IMR-90 (cell line): ENCODE data around the gene FBXL7. TPM values are rescaled to one million over a fixed set of nuclear protein-coding genes. Genes with fewer than 3 reads are reported as not detected.

Experiments
- ATAC-seq: fragments of 200-7000 bp; cut with Tn5 transposase; 2 replicates; pipeline ENCODE4 v1.9.1; 2020; ENCODE audit warnings: low read depth, mild to moderate bottlenecking, moderate library complexity
- BruUV-seq: library from RNA; stranded (reverse); fragments of 400-500 nt; replicated peaks from 2 replicates; lab custom pipeline; 2021; lab: Mats Ljungman, UMichigan
- CTCF ChIA-PET: fragments of 300-600 bp; formaldehyde crosslinking; extraction: SDS; loops from one replicate; lab custom pipeline; 2021; ENCODE audit warnings: antibody characterized with exemption; lab: Yijun Ruan, JAX
- POLR2A ChIA-PET: fragments of 300-600 bp; sonication (Branson Sonifier 250); formaldehyde crosslinking; loops from one replicate; lab custom pipeline; 2022; ENCODE audit warnings: antibody characterized with exemption; ENCODE audit not compliant: unreplicated experiment; lab: Charles Lee
- DNase-seq: peaks from one replicate; pipeline ENCODE4 v3.0.0; 2013
- H2AFZ ChIP-seq: replicated peaks from 2 replicates; pipeline ENCODE3; 2013; ENCODE audit warnings: low read length, mild to moderate bottlenecking; ENCODE audit not compliant: poor library complexity
- H2AK5ac ChIP-seq: 2 replicates; pipeline ENCODE4 v1.6.1; 2013; ENCODE audit warnings: low read depth, low read length, inconsistent platforms
- H2AK9ac ChIP-seq: replicated peaks from 2 replicates; pipeline ENCODE3; 2013; ENCODE audit warnings: mild to moderate bottlenecking, low read depth, low read length, moderate library complexity; ENCODE audit not compliant: poor library complexity
- H2BK120ac ChIP-seq: 2 replicates; pipeline ENCODE4 v1.6.1; 2013; ENCODE audit warnings: low read depth, low read length, inconsistent platforms
- H2BK15ac ChIP-seq: 3 replicates; pipeline ENCODE4 v1.6.1; 2013; ENCODE audit warnings: low read depth, low read length, inconsistent platforms
- H2BK20ac ChIP-seq: 2 replicates; pipeline ENCODE4 v1.6.1; 2013; ENCODE audit warnings: low read depth, mild to moderate bottlenecking, inconsistent platforms, low read length, moderate library complexity
- H2BK5ac ChIP-seq: 2 replicates; pipeline ENCODE4 v1.6.1; 2013; ENCODE audit warnings: mild to moderate bottlenecking, low read depth, low read length, inconsistent platforms; ENCODE audit not compliant: poor library complexity, severe bottlenecking
- H3K14ac ChIP-seq: replicated peaks from 2 replicates; pipeline ENCODE4 v1.6.1; 2013; ENCODE audit warnings: low read depth, low read length, inconsistent platforms
- H3K18ac ChIP-seq: 2 replicates; pipeline ENCODE4 v1.6.1; 2013; ENCODE audit warnings: low read depth, low read length, control low read depth
- H3K23ac ChIP-seq: 2 replicates; pipeline ENCODE4 v1.6.1; 2013; ENCODE audit warnings: low read depth, low read length, inconsistent platforms
- H3K27ac ChIP-seq: 2 replicates; pipeline ENCODE4 v1.5.1; 2013; ENCODE audit warnings: mild to moderate bottlenecking, control low read depth, low read length; ENCODE audit not compliant: insufficient read depth
- H3K27me3 ChIP-seq: 2 replicates; pipeline ENCODE4 v1.6.1; 2013; ENCODE audit warnings: low read length; ENCODE audit not compliant: control insufficient read depth, insufficient read depth
- H3K36me3 ChIP-seq: 2 replicates; pipeline ENCODE4 v1.6.1; 2013; ENCODE audit warnings: low read length, mixed read lengths; ENCODE audit not compliant: control insufficient read depth, insufficient read depth
- H3K4ac ChIP-seq: 2 replicates; pipeline ENCODE4 v1.6.1; 2013; ENCODE audit warnings: low read depth, low read length, inconsistent platforms
- H3K4me1 ChIP-seq: 2 replicates; pipeline ENCODE4 v1.6.1; 2013; ENCODE audit warnings: low read length, mixed read lengths; ENCODE audit not compliant: control insufficient read depth, insufficient read depth
- H3K4me2 ChIP-seq: 2 replicates; pipeline ENCODE4 v1.6.1; 2013; ENCODE audit warnings: low read depth, mild to moderate bottlenecking, control low read depth, low read length, moderate library complexity
- H3K4me3 ChIP-seq: 2 replicates; pipeline ENCODE4 v1.5.1; 2013; ENCODE audit warnings: low read depth, mild to moderate bottlenecking, control low read depth, low read length, moderate library complexity; ENCODE audit not compliant: insufficient read depth
- H3K56ac ChIP-seq: 2 replicates; pipeline ENCODE4 v1.6.1; 2013; ENCODE audit warnings: low read length, inconsistent platforms; ENCODE audit not compliant: insufficient read depth; ENCODE audit errors: extremely low read depth
- H3K79me1 ChIP-seq, 2 experiments: 2 replicates each; pipeline ENCODE4 v1.6.1; 2013; ENCODE audit warnings: low read length in 2 of 2, inconsistent platforms in 1 of 2, low read depth in 1 of 2
- H3K9ac ChIP-seq: 2 replicates; pipeline ENCODE4 v1.6.1; 2013; ENCODE audit warnings: low read depth, low read length, control low read depth
- H3K9me1 ChIP-seq: 2 replicates; pipeline ENCODE4 v1.6.1; 2013; ENCODE audit warnings: low read length, inconsistent platforms; ENCODE audit not compliant: insufficient read depth
- H3K9me3 ChIP-seq: 2 replicates; pipeline ENCODE4 v1.6.1; 2013; ENCODE audit warnings: low read length; ENCODE audit not compliant: control insufficient read depth, insufficient read depth
- H4K20me1 ChIP-seq: 2 replicates; pipeline ENCODE4 v1.6.1; 2013; ENCODE audit warnings: low read length, inconsistent platforms; ENCODE audit not compliant: insufficient read depth
- H4K5ac ChIP-seq: 2 replicates; pipeline ENCODE4 v1.6.1; 2013; ENCODE audit warnings: mild to moderate bottlenecking, low read depth, low read length, control low read depth
- H4K8ac ChIP-seq, 2 experiments: 2 replicates each; pipeline ENCODE4 v1.6.1; 2013; ENCODE audit warnings: low read depth in 2 of 2, low read length in 2 of 2, control low read depth in 1 of 2, inconsistent platforms in 1 of 2
- H4K91ac ChIP-seq: 2 replicates; pipeline ENCODE4 v1.6.1; 2013; ENCODE audit warnings: low read depth, low read length, inconsistent platforms; ENCODE audit not compliant: insufficient read depth
- BHLHE40 ChIP-seq: fragments of 150-350 bp; IDR thresholded peaks from 2 replicates; pipeline ENCODE4 v1.6.1; 2016; ENCODE audit warnings: mild to moderate bottlenecking, low read depth, low read length
- CEBPB ChIP-seq: IDR thresholded peaks from 2 replicates; pipeline ENCODE4 v1.6.1; 2012; ENCODE audit warnings: low read depth, low read length, improper control_type of control experiment
- CHD1 ChIP-seq: IDR thresholded peaks from 2 replicates; pipeline ENCODE4 v1.6.1; 2012; ENCODE audit warnings: low read depth, low read length, improper control_type of control experiment
- FOS ChIP-seq: fragments of 150-350 bp; IDR thresholded peaks from 2 replicates; pipeline ENCODE4 v1.6.1; 2016; ENCODE audit warnings: low read depth, low read length
- MAFK ChIP-seq: IDR thresholded peaks from 2 replicates; pipeline ENCODE4 v1.6.1; 2012; ENCODE audit warnings: low read depth, low read length, improper control_type of control experiment
- RAD21 ChIP-seq: IDR thresholded peaks from 2 replicates; pipeline ENCODE4 v1.6.1; 2012; ENCODE audit warnings: low read length, improper control_type of control experiment
- RCOR1 ChIP-seq: IDR thresholded peaks from 2 replicates; pipeline ENCODE4 v1.6.1; 2012; ENCODE audit warnings: mild to moderate bottlenecking, low read length, improper control_type of control experiment; ENCODE audit not compliant: insufficient replicate concordance
- SMC3 ChIP-seq: fragments of 150-350 bp; IDR thresholded peaks from 2 replicates; pipeline ENCODE4 v1.6.1; 2016; ENCODE audit warnings: low read depth, mild to moderate bottlenecking, antibody characterized with exemption, low read length, moderate library complexity
- WGBS, 2 experiments: methylation state at CpG; one replicate each; pipeline versions ENCODE4 v1.1.5 to v1.1.7; 2013; ENCODE audit warnings: missing lambda C conversion rate in 2 of 2; ENCODE audit not compliant: insufficient read length in 1 of 2; ENCODE audit errors: extremely low coverage in 2 of 2; 5-methylcytosine and 5-hydroxymethylcytosine counted together
- dilution Hi-C: fragments of 300-500 bp; cut with HindIII; formaldehyde crosslinking; loops from one replicate; pipeline ENCODE4 v1.14.3; 2018; ENCODE audit warnings: low sequenced_read_pairs; ENCODE audit not compliant: unreplicated experiment
- in situ Hi-C: fragments of 300-500 bp; cut with MboI; formaldehyde crosslinking; loops from 3 replicates; pipeline ENCODE4 v1.14.3; 2019; ENCODE audit warnings: low sequenced_read_pairs, inconsistent platforms, mixed read lengths
- intact Hi-C: fragments of 100-400 bp; cut with micrococcal nuclease; formaldehyde crosslinking; loops from 2 replicates; pipeline ENCODE4 v1.10.0; 2022
- polyA plus RNA-seq, 3 experiments: library from polyadenylated mRNA; depleted of rRNA; stranded (reverse); fragments of >200 nt; gene quantifications; 2 replicates each; pipeline ENCODE4 v1.2.3, GENCODE V29; 2012; ENCODE audit warnings: low replicate concordance in 1 of 3
- total RNA-seq: library from RNA; depleted of rRNA; stranded (reverse); fragments of >200 nt; gene quantifications from 2 replicates; pipeline ENCODE4 v1.2.3, GENCODE V29; 2012
- TF ChIP-seq, protein P1 (sequence below): fragments of 150-350 bp; IDR thresholded peaks from 2 replicates; pipeline ENCODE4 v1.6.1; 2016; ENCODE audit warnings: low read depth, mild to moderate bottlenecking, low read length, moderate library complexity, borderline replicate concordance

FBXL7 gene
- total and polyA plus RNA-seq, 2 of the 4 experiments (the other 2 are of a cell fraction): 4.1 to 10.2 TPM

DNA sequence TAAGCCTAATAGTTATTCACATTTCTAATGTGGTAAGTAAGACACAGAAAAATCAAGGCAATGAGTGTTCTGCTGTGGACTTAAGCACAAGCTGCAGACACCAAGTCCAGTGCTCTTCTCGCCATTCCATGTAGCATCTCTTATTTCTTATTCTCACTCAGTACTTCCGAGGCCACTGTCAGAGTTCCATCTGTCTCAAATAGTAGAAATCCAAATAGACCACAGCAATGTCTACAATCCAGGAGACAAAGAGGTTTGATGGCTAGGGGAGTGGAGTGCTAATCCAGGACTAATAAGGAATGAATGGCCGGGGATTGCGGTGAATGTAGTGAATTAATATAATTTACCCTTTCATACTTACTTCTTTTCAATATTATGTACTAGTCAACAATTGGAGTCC lies 147.3 kb downstream of the FBXL7 start:
- no peak overlapping the region for H3K18ac ChIP-seq
- DNase-seq (no peak), ATAC-seq (no peak)
- ChIA-PET CTCF (no interaction called here), POLR2A (no interaction called here)
- no peak overlapping the region for H3K27ac ChIP-seq
- H3K4me2 ChIP-seq: no peak overlapping the region
- H3K9me3 ChIP-seq: no peaks in the 10 kb centered on the region
- H4K5ac ChIP-seq: no peak overlapping the region
- H3K14ac ChIP-seq: no peak overlapping the region
- H2BK120ac ChIP-seq: no peak overlapping the region
- no peak for TF ChIP-seq CHD1
- no peak for TF ChIP-seq BHLHE40
- TF ChIP-seq, protein P1, sequence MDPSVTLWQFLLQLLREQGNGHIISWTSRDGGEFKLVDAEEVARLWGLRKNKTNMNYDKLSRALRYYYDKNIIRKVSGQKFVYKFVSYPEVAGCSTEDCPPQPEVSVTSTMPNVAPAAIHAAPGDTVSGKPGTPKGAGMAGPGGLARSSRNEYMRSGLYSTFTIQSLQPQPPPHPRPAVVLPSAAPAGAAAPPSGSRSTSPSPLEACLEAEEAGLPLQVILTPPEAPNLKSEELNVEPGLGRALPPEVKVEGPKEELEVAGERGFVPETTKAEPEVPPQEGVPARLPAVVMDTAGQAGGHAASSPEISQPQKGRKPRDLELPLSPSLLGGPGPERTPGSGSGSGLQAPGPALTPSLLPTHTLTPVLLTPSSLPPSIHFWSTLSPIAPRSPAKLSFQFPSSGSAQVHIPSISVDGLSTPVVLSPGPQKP: no peak
- TF ChIP-seq RCOR1: no peak
- no peak for TF ChIP-seq RAD21
- no peak for TF ChIP-seq FOS
- no peak for TF ChIP-seq CEBPB
- TF ChIP-seq SMC3: no peak
- no peak for TF ChIP-seq MAFK
- no peak overlapping the region for H2BK20ac ChIP-seq
- no peak overlapping the region for H2AFZ ChIP-seq
- no peak overlapping the region for H2AK5ac ChIP-seq
- H3K79me1 ChIP-seq: peaks cover 22 to 26% of the 10 kb centered on the region in 2 experiments
- WGBS, 2 experiments: no CpG with 5 or more reads among the region's 4 CpGs
- H3K27me3 ChIP-seq: no peaks in the 10 kb centered on the region
- no peak overlapping the region for H3K23ac ChIP-seq
- no peaks in the 10 kb centered on the region for H4K20me1 ChIP-seq
- in situ Hi-C loops: no loop called here
- H2BK5ac ChIP-seq: no peak overlapping the region
- dilution Hi-C loops: no loop called here
- no peak overlapping the region for H2AK9ac ChIP-seq
- H3K9ac ChIP-seq: no peak overlapping the region
- H3K9me1 ChIP-seq: peaks cover 5% of the 10 kb centered on the region; the same call in 1 of the 2 replicates
- no TSS peak for BruUV-seq
- H3K4me1 ChIP-seq: peaks cover 3% of the 10 kb centered on the region
- no peak overlapping the region for H3K4me3 ChIP-seq
- no peak overlapping the region for H4K8ac ChIP-seq
- H2BK15ac ChIP-seq: no peak overlapping the region
- intact Hi-C loops: no loop called here
- H3K36me3 ChIP-seq: no peaks in the 10 kb centered on the region
- H4K91ac ChIP-seq: no peak overlapping the region
- H3K56ac ChIP-seq: no peak overlapping the region
- no peak overlapping the region for H3K4ac ChIP-seq
